A673 (cell line): ENCODE data around the gene TRRAP. TPM values are rescaled to one million over a fixed set of nuclear protein-coding genes. Genes with fewer than 3 reads are reported as not detected.

Experiments
- BruUV-seq: library from RNA; stranded (reverse); fragments of 400-500 nt; replicated peaks from 2 replicates; lab custom pipeline; 2021; lab: Mats Ljungman, UMichigan
- CTCF ChIA-PET: fragments of 300-600 bp; sonication (Branson Sonifier 250); formaldehyde crosslinking; loops from one replicate; lab custom pipeline; 2022; ENCODE audit warnings: antibody characterized with exemption; lab: Charles Lee
- POLR2A ChIA-PET: fragments of 300-600 bp; sonication (Branson Sonifier 250); formaldehyde crosslinking; loops from one replicate; lab custom pipeline; 2022; ENCODE audit warnings: antibody characterized with exemption; ENCODE audit not compliant: low non-redundant PET; lab: Charles Lee
- DNase-seq: peaks from one replicate; pipeline ENCODE4 v3.0.0-alpha.2; 2015; ENCODE audit warnings: low spot score
- H3K27ac ChIP-seq: fragments of 200-600 bp; sonication (generic); 2 replicates; pipeline ENCODE4 v1.5.1; 2016; ENCODE audit warnings: mixed run types, low read depth, mild to moderate bottlenecking, mixed read lengths, antibody characterized with exemption, low read length; ENCODE audit not compliant: poor library complexity, severe bottlenecking
- H3K27me3 ChIP-seq: fragments of 200-600 bp; sonication (generic); replicated peaks from 2 replicates; pipeline ENCODE4 v1.6.1; 2017; ENCODE audit warnings: mixed run types, low read depth, mild to moderate bottlenecking, mixed read lengths, antibody characterized with exemption, low read length; ENCODE audit not compliant: insufficient read depth, poor library complexity
- H3K36me3 ChIP-seq: fragments of 200-600 bp; sonication (generic); 2 replicates; pipeline ENCODE4 v1.6.1; 2016; ENCODE audit warnings: mixed run types, mild to moderate bottlenecking, mixed read lengths, antibody characterized with exemption, low read length; ENCODE audit not compliant: insufficient read depth, poor library complexity, severe bottlenecking
- H3K4me1 ChIP-seq: fragments of 200-600 bp; sonication (generic); 2 replicates; pipeline ENCODE4 v1.6.1; 2017; ENCODE audit warnings: mixed run types, mild to moderate bottlenecking, mixed read lengths, antibody characterized with exemption, low read length; ENCODE audit not compliant: insufficient read depth, poor library complexity, severe bottlenecking
- H3K4me3 ChIP-seq: fragments of 200-600 bp; sonication (generic); 2 replicates; pipeline ENCODE4 v1.5.1; 2016; ENCODE audit warnings: low read depth, mixed run types, mild to moderate bottlenecking, mixed read lengths, low read length; ENCODE audit not compliant: poor library complexity, severe bottlenecking
- H3K9me3 ChIP-seq: fragments of 200-600 bp; sonication (generic); 2 replicates; pipeline ENCODE4 v1.6.1; 2016; ENCODE audit warnings: mixed run types, low read depth, mild to moderate bottlenecking, mixed read lengths, antibody characterized with exemption, low read length; ENCODE audit not compliant: poor library complexity, severe bottlenecking
- CTCF ChIP-seq: fragments of 300-800, 200-600 bp; sonication (generic); conservative IDR thresholded peaks from 2 replicates; pipeline ENCODE4 v1.5.1; 2017; ENCODE audit warnings: low read depth, mild to moderate bottlenecking, antibody characterized with exemption, low read length, moderate library complexity, mixed read lengths
- EZH2 ChIP-seq: fragments of 200-600 bp; sonication (generic); IDR thresholded peaks from 2 replicates; pipeline ENCODE4 v1.6.1; 2017; ENCODE audit warnings: borderline replicate concordance, low read depth, mild to moderate bottlenecking, mixed read lengths, antibody characterized with exemption, low read length; ENCODE audit not compliant: poor library complexity, severe bottlenecking
- intact Hi-C: fragments of 100-400 bp; cut with micrococcal nuclease; formaldehyde crosslinking; loops from one replicate; pipeline ENCODE4 v1.10.0; 2022; ENCODE audit not compliant: unreplicated experiment
- total RNA-seq: library from RNA; stranded (reverse); gene quantifications from 2 replicates; pipeline ENCODE4 v1.2.3, GENCODE V29; 2021

TRRAP gene
- total RNA-seq, 1 experiment from 2014 or later: 50.2 TPM

DNA sequence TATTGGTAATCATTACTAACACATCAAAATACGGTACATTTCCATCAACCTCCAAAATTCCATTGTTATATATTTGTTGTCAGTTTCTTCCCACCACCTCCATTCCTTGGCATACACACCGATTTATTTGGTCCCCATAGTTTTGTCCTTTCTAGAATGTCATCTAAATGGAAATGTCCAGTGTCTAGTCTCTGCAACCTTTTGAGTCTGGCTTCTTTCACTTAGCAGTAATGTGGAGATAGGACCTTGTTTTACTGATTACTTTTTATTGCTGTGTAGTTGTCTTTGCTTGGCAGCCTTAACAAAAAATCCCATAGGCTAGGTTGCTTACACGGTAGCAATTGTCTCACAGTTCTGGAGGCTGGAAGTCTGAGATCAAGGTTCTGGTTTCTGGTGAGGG, 22.5 kb downstream of the TRRAP start:
- DNase-seq: no peak
- no peaks in the 10 kb centered on the region for H3K27me3 ChIP-seq
- H3K27ac ChIP-seq: no peak overlapping the region
- TF ChIP-seq CTCF (no peak), EZH2 (no peak)
- peaks cover 86% of the 10 kb centered on the region for H3K36me3 ChIP-seq
- intact Hi-C loops: no loop called here
- H3K4me1 ChIP-seq: no peaks in the 10 kb centered on the region
- CTCF ChIA-PET: no interaction called here
- no TSS peak for BruUV-seq
- no peaks in the 10 kb centered on the region for H3K9me3 ChIP-seq
- no peak overlapping the region for H3K4me3 ChIP-seq
- POLR2A ChIA-PET: no interaction called here

DNA sequence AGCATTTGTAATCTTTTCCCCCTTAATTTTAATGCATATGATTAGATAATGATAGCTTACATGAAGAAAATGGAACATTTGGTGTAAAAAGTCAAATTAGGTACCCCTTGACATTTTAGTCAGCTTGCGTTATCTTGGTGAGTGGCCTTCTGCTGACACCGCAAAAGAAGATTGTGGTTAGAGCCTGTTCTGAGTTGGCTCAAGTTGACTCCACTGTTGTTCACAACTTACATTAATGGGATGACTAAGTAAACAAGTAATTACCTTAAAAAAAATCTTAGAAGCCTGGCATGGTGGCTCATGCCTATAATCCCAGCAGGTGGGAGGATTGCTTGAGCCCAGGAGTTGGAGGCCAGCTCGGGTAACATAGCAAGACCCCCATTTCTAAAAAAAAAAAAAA, 24.2 kb downstream of the TRRAP start:
- no peak overlapping the region for H3K4me3 ChIP-seq
- BruUV-seq: no TSS peak
- intact Hi-C loops: no loop called here
- H3K27ac ChIP-seq: no peak overlapping the region
- H3K27me3 ChIP-seq: no peaks in the 10 kb centered on the region
- DNase-seq: no peak
- H3K36me3 ChIP-seq: peaks cover 86% of the 10 kb centered on the region
- no peaks in the 10 kb centered on the region for H3K4me1 ChIP-seq
- TF ChIP-seq CTCF: no peak
- no peak for TF ChIP-seq EZH2
- no peaks in the 10 kb centered on the region for H3K9me3 ChIP-seq
- ChIA-PET CTCF (no interaction called here), POLR2A (no interaction called here)

- no peaks in the 10 kb centered on the region for H3K4me1 ChIP-seq
- H3K9me3 ChIP-seq: no peaks in the 10 kb centered on the region
- DNase-seq: no peak
- ChIA-PET CTCF (no interaction called here), POLR2A (no interaction called here)
- intact Hi-C loops: no loop called here
- peaks cover 86% of the 10 kb centered on the region for H3K36me3 ChIP-seq
- no peak overlapping the region for H3K27ac ChIP-seq
- no TSS peak for BruUV-seq
- no peak for TF ChIP-seq CTCF
- TF ChIP-seq EZH2: no peak
- H3K4me3 ChIP-seq: no peak overlapping the region
- H3K27me3 ChIP-seq: no peaks in the 10 kb centered on the region
Measured at GRCh38 chr7:98903246-98903645, 24.9 kb downstream of the TRRAP start.
